GM18502 (cell line): ENCODE results near the gene GOLT1A.
"Not testable (repeated sequence)": the region's sequence is repeated elsewhere in the genome, so short reads cannot be mapped to it uniquely, and the experiment has no call there.

Experiments used
- ATAC-seq: cut with Tn5 transposase; IDR thresholded peaks from one replicate; pipeline ENCODE4 v1.9.1; 2021; ENCODE audit warnings: mild to moderate bottlenecking; ENCODE audit not compliant: unreplicated experiment, poor library complexity

The GOLT1A gene

GRCh38 chr1:204249736-204250427, 36.1 kb upstream of the GOLT1A start:
- ATAC-seq, result no peak

GRCh38 chr1:204248954-204249353, 35.2 kb upstream of the GOLT1A start:
- ATAC-seq, result no peak

GRCh38 chr1:204246876-204247275, 33.1 kb upstream of the GOLT1A start:
- no peak for ATAC-seq

DNA sequence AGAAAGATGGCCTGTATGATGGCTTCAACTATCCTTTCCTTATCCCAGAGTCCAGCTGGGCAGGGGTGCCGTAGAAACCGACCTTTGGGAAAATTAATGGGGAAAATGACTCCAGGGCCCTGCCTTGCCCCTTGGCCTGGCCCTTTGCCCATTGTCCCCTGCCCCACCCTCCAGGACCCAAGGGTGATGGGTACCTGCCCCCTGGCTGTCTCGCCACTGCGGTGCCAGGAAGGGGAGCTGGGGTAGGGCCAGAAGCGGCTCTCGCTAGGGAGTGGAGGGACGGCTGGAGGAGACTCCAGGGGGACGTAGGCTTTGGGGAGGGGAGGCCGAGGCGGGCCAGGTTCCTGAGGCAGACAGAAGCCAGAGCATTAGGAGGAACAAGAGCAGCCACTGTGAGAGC, 29.1 kb upstream of the GOLT1A start:
- ATAC-seq, result no peak

DNA sequence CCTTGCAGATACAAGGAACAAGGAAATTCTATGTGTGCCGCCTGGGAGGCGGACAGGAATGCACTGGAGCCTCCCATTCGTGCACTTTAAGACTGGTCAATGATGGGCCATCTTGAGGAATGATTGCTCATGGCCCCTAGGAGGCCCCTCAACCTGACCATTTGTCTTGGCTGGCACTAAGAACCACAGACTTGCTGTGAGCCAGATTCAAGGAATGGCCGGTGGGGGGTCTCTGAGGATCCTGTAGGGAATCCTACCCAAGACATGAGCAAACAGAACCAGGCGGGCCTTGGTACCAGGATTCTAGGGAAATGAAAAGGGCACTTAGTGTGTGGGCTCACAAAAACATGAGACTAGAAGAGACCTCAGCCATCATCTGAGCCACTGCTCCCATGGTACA, 28.1 kb upstream of the GOLT1A start:
- no peak for ATAC-seq

GRCh38 chr1:204241050-204241449, 27.3 kb upstream of the GOLT1A start:
- ATAC-seq, result no peak

DNA sequence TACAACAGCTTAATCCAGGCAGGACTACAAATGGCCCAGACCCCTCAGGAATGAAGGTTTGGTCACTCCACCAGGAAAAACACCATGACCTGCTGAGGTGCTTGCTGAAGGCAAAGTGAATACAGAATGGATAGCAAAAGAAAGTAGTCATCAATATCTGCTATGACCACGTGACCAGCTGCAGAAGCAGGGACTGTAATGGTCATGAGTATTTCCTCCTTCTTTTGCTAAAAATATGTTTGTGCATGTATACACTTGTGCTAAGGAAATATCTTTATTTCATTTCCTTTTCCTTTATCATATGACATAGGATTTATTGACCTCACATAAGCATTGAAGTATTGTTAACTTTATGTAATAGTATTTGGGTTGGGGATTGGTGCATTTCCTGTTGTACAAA, 26.4 kb upstream of the GOLT1A start:
- ATAC-seq, result no peak

DNA sequence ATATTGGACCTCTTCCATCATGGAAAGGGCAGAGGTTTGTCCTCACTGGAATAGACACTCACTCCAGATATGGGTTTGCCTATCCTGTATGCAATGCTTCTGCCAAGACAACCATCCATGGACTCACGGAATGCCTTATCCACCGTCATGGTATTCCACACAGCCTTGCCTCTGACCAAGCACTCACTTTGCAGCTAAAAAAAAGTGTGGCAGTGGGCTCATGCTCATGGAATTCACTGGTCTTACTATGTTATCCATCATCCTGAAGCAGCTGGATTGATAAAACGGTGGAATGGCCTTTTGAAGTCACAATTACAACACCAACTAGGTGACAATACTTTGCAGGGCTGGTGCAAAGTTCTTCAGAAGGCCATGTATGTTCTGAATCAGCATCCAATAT, 25.6 kb upstream of the GOLT1A start:
- not testable (repeated sequence) for ATAC-seq

- ATAC-seq, result not testable (repeated sequence)
Measured at GRCh38 chr1:204238520-204238919, 24.7 kb upstream of the GOLT1A start.

DNA sequence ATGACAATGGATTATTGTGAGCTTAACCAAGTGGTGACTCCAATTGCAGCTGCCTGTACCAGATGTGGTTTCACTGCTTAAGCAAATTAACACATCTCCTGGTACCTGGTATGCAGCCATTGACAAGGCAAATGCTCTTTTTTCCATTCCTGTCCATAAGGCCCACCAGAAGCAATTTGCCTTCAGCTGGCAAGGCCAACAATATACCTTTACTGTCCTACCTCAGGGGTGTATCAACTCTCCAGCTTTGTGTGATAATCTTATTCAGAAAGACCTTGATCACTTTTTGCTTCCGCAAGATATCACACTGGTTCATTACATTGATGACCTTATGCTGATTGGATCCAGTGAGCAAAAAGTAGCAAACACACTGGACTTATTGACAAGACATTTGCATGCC, 23.7 kb upstream of the GOLT1A start:
- not testable (repeated sequence) for ATAC-seq

DNA sequence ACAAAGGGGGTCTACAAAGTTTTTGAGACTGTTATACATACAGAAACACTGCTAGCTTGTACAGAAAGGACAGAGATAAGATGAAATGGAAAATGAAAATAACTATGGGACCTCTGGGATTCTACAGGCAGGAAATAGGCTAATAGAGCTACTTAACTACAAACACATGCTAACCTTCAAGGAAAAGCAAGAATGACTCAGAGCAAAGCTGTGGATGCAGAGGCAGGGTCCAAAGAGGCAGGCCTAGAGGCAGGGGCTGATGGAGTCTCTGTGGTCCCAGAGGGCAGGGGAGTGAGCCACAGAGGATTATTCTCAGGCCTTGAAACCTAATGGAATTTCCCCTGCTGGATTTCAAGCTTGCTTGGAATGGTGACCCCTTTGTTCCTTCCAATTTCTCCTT, 18.7 kb upstream of the GOLT1A start:
- ATAC-seq, result no peak

GRCh38 chr1:204230211-204230610, 16.4 kb upstream of the GOLT1A start:
- no peak for ATAC-seq

- ATAC-seq, result no peak
Measured at GRCh38 chr1:204228896-204229295, 15.1 kb upstream of the GOLT1A start.

- no peak for ATAC-seq
Measured at GRCh38 chr1:204227996-204228785, 14.4 kb upstream of the GOLT1A start.

GRCh38 chr1:204227351-204227750, 13.6 kb upstream of the GOLT1A start:
- no peak for ATAC-seq

DNA sequence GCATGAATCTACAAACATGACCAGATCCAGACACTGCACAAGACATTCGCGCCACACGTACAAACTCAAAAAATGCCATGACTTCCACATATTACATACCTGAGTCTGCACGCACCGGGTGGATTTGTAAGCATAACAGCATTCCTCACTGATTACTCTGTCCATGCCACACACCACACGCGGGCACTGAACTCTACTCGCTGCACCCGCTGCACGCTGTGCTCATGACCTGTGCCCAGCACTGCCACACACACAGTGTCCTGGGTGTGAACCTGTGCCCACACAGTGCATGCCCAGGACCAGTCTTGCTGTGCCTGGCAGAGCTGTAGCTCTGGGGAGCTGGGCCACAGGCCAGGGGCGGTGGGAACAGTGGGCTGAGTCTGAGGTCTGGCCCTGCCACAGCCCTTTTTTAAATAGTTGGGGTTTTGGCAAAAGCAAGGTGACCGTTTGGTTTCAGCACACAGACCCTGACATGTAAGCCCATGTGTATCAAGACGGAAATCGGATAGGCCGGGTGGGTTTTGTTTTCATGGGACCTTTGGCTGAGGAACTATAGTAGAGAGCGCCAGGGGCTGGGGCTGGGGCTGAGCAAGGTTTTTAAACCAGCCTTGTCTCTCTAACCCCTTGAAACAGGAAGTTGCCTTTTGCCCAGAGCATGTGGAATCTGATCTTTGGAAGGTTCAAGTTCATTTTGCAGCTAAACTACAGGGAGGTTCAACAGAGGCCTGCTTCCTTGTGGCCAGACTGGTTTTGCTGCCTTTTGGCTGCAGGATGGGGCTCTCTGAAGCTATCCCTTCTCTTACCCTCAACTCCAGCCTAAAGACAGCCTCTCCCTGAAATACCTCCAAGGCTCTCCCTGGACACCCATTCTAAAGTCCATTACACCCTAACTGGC, 12.3 kb upstream of the GOLT1A start:
- no peak for ATAC-seq

- ATAC-seq, result no peak
Measured at GRCh38 chr1:204224655-204225054, 10.9 kb upstream of the GOLT1A start.

DNA sequence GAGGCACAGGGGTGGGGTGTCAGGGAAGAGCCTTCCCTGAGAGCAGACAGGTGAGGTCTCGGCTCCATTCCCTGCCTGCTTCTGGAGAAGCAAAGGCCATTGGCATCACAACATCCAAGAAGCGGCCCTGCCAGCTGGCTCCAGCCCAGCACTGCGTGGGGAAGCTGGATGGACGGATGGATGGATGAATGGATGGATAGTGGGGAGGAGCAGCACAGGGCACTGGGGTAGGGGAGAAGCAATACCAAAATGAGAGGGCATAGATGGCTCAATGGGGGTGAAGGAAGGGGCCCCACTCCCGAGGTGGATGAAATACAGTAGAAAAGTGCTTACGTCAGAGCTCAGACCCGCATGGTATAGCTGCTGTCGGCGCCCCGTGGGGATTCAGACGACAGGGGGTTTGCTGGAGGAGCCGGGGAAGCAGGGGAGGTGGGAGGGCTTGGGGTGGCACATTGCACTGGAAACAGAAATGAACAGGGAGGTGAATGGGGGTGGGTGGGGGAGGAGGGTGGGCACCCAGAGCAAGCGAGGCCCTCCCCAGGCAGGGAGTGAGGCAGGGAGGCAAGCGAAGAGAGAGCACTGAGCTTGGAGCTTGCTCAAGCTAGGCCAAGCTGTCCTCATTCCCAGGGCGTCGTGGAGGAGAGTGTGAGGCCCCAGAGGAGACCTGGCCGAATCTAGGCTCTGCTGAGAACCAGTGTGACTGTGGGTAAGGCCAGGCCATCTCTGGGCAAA, 9.5 kb upstream of the GOLT1A start:
- ATAC-seq, result no peak

GRCh38 chr1:204222764-204223055, 8.9 kb upstream of the GOLT1A start:
- ATAC-seq, result no peak

DNA sequence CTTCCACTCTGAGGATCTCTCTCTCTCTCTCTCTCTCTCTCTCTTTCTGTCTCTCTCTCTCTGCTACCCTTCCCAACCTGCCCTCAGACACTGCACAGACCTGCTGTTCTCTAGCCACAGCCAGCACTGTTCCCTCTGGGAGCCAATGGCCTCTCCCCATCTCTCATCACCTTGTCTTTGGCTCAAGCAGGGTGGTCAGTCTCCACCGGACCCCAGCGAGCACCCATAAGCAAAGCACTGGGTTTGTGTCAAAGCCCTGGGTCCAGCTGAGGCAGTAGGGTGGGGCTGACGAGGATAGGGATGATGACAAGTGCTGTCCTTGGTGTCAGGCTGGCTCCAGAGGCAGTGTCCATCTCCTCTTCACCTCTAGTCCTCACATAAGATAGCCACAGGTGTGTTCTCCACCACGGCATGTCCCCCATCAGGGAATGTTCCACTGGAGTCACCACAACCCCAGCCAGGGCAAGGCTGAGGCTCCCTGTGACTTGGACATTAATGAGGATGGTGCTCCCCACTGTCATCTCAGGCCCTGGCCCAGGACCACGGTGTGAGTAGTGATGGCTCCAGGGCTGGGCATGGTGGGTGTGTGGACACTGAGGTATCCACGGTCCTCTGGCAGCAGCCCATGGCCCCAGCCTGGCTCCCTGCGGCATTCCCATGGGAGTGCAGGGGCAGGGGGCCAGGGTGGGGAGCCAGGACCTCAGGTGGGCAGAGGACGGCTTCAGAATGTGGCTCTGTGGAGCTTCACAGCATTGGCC, 8.4 kb upstream of the GOLT1A start:
- no peak for ATAC-seq
